NCI-H1105 treated with DMSO at 0.1 percent for 48 hours (cell line): ENCODE data around the gene CNRIP1.

Source experiments
- DNase-seq: peaks from one replicate; lab custom pipeline; 2025; lab: John Stamatoyannopoulos, UW

CNRIP1 gene

DNA sequence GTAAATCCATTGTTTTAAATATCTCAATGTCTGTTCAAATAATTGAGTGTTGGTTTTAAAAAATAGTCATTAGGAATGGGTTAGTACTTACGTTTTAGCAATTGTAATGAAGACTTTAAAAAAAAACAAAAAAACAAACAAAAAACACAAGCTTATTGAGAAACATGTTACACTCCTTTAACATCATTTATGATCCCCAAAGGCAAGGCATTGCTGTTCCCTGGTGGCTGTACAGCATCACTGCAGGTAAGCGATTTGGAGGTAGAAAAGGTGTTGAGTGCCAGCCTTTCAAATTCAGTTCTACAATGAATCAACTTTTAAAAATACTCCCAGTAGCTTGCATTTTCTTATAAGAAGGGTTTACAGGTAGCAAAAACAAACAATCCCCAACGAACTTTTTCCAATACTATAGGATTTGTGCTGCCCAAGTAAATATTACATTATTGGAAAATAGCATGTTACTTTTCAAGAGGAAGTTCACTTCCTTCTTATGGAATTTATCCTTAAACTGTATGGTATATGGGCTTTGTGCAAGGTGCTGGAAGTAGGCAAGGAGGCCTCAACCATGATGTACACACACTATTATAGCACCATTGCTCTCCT is 27.5 kb downstream of the CNRIP1 start:
- DNase-seq = peak; percentile 22

DNA sequence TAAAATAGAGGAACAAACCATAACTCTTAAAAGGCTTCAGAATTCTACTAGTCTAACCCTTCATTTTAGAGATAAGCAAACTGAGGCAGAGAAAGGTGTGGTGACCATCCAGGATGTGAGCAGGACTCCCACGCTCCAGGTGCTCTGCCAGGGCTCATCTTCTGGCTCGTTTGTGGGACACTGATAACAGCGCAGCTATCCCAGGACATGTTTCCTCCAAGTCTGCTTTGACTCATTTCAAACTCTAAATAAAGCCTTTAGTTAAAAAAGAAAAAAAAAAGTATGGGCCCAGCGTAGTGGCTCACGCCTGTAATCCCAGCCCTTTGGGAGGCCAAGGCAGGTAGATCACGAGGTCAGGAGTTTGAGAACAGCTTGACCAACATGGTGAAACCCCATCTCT is 28.4 kb downstream of the CNRIP1 start:
- DNase-seq = no peak

DNA sequence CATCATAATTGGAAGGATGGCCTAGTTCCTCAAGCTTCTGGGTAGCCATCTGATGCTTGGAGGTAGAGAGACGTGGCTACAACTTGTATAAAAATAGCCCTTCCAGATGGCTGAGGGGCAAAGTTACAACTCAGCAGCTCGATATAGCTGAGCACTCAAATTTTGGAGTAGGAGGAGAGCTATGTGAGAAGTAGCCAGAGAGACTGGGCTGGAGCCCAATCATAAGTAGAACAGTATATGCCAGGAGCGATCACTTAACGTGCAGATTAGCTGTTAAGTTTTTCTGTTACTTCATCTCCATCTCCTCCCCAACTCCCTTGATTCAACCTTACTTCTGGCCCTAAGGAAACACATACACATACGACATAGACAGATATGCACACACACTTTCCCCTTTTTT is 28.8 kb downstream of the CNRIP1 start:
- no peak for DNase-seq

DNA sequence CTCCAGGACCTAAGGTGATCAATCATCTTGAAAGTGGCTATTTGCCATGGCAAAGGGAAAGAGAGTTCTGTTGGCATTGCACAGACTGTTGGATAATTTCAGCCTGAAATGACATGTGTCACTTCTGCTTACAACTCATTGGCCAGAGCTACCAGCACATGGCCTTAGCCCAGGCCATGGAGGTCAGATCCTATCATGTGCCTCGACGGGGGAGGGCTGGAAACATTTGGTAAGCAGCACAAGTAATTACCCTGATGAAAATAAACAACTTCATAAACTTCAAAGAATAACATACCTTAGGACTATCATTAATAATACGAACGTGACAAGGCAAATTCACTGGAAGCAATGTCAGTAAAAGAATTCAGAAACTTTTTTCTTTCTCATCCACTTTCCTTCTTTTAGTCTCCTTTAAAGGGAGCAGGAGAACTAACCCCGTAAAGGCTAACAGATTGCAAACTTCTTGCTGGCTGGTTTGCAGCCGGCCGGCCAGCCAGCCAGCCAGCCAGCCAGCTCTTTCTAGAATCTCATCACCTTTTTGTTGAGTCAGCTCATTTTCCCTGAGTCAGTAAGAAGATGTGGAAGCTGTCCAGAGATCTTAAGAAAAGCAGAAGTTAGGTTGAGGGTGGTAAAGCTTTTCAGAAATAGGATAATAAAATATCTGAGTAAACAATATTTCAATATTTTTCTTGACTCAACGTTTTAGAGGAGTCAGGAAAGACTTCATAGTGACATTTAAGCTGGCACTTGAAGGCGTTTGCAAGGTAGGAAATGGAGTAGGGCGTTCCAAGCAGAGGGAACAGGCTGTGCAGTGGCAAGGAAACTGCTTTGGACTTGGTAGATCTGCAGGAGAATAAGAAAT is 31.9 kb downstream of the CNRIP1 start:
- DNase-seq = no peak

DNA sequence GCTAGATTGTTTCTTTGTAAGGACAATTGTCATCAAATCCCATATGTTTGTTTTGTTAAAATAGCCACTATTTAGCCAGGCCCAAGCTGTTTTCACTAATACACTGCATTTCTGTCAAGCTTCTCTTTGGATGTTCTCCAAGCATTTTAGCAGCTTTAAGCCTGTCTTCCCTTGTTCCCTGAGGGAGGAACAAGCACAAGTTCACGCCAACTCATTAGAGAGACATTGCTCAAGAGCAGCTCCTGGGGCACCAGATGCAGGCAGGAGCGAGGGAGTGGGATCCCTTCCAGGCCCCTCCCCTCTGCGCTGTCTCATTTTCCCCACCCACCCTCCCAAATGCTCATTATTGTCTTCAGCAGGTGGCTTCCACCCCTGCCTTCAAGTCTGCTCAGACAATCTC is 34.9 kb downstream of the CNRIP1 start:
- DNase-seq = peak; percentile 26

DNA sequence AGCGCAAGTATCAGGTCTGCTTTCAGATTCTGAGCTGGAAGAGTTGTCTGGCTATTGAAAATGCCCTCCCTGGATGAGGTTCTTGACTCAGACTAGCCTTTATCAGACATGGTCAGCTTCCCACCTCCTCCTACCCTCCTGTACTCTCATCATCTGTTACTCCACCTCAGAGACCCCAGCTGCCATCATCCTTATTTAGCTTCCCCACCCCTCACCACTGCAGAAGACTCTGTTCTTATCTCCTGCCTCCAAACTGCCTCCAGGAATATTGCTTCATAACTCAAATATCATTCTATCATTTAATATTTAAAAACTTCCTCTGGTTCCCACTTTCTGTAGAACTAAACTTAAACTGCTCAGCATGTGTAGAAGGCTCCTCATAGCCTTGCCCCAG is 36.3 kb downstream of the CNRIP1 start:
- no peak for DNase-seq

DNA sequence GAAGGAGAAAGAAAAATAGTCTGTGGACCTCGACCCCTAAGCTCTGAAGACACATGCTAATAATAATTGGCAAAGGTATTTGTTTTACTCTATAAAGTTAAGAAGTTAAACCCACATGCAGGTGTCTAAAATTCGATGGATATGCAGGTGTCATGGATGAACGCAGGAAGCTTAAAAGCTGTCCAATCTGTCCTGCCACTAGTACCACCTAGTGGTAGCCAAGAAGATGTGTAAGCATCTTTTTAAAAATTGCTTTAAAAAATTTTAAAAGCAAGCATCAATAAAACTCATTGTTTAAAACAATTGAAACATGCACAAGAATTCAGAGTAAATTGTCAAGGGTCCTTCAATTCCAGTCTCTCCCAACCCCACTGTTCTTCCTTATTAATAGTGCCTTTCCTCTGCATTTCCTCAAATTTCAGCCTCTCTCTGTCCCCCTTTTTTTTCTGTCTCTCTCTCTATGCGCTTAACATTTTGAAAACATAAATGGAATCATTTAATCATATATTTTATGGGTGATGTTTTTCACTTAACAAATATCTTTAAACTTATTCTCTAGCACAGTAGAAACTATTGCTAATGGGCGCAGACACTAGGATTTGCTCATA is 36.8 kb downstream of the CNRIP1 start:
- DNase-seq = peak; percentile 58

DNA sequence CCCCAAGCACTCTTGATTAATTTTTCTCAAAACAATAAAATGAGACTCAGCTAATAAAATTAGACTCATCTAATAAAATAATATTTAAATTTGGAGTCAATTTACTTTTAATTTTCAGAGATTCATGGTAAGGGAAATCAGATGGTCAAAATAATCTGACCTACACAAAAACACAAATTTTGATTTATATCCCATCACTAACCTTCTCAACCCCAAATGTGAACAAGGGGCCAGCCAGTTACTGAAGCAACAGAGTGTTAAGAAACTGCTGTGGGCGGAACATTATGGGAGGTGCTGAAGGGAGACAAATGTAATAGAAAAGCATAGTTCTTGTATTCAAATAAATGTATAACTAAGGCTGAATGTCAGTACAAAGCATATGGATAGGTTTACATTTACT is 39.0 kb downstream of the CNRIP1 start:
- no peak for DNase-seq

DNA sequence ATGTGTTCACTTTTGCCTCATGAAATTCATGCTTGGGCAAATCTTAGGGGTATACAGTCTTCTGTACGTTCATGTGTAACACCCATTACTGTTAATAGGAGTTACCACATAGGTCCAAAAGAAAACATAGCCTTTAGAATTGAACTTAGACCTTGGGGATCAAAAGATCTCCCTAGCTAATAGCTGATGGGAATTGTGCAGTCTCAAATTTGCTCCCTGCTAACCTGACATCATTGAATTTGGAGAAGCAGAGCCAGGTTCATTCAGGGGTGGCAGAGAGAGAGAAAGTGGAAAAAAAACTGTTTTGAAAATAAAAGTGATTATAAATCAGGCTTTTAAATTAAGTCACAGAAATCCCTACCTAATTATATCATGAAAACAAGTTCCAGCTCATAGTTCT is 39.4 kb downstream of the CNRIP1 start:
- DNase-seq = no peak

DNA sequence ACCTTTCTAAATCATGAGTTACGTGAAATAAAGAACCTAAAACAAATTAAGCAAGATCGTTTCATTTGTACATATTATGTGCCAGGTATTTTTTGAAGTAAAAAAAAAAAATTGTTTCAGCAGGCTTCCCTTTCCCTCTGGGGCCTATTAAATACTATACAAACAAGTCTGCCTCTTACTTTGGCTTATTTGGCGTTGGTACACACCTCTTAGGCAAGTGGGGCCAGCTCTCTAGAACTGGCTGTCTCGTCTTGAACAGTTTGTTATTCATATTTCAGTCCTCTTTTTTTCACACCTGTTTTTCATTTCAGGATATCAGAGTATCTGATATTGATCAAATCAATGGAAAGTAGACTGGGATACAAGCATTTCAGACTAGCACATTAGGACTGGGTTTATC is 40.1 kb downstream of the CNRIP1 start:
- peak; percentile 8 for DNase-seq

DNA sequence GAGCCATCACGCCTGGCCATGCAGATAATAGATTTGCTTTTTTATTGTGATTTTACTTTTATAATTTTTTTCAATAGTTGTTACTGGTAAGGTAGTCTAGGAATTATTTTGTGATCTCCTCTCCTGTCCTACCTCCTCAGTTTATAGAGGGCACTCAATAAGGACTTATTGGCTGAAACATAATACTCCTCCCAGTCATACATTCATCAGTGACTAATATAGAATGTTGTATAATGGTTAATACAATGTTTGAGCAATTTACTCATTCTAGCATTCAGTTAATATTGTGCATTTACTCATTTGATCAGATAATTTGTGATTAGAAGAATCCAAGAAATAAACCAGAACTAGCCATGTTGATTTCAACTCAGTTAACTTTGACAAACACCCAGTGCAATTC is 41.6 kb downstream of the CNRIP1 start:
- no peak for DNase-seq

DNA sequence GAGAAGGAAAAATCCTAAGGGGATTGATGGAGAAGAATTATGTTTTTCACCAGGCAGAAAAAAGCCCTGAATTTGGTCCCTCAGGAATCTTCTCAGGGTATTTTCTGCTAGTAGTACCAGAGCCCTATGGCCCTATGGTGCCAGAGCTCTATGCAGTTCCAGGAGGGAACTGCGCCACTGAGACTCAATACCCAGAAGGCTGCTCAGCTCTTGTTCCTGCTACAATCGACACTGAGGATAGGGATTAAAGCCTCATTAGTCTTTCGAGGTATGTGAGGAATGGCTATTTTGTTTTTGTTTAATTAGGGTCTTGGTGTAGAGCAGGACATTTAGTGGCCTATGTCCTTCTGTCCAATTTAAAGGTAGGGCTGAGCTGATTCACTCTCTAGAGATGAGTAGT is 45.7 kb downstream of the CNRIP1 start:
- no peak for DNase-seq

DNA sequence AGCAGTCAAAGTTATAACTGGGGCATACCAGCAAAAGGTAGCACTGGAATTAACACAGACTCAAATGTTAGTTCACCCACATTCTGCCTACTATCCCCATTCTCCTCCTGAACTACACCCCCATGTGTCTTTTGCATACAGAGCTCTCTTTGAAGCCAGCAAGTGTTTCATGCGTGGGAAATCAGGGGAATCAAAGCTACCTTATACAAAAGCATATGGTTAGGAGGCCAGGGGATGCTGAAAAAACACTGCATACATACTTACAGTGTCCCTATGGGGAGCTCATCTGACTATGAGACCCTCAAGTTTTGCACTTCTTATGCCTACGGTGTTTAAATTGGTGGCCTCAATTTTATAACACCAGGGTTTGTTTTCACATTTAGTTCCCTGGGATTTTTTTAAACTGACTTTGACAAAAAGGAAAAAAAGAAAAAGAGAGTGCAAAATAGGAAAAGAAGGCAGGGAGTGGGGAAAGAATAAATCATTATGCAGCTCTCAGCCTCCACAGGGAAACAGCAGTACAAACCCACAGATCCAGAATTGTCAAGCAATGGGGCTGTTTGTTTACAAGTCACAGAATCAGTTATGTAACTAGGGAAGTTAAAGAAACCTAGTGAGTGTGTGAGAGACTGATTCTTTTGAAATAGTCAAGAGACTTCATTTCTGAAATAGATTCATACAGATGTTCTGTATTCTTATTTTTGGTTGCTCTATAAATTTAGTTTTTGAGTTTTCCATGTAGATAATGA is 47.3 kb downstream of the CNRIP1 start:
- DNase-seq = no peak

DNA sequence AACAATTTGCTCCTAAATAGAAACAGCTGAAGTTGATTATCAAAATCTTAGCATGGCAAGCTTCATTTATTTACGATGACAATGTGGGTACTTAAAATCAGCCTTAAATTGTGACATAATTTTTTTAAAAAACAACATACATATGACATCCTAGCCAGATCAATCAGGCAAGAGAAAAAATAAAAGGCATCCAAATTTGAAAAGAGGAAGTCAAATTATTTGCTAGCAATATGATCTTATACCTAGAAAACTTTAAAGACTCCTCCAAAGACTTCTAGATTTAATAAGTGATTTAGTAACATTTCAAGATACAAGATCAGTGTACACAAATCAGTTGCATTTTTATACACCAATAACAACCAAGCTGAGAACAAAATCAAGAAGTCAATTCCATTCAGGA is 53.1 kb downstream of the CNRIP1 start:
- DNase-seq = no peak

DNA sequence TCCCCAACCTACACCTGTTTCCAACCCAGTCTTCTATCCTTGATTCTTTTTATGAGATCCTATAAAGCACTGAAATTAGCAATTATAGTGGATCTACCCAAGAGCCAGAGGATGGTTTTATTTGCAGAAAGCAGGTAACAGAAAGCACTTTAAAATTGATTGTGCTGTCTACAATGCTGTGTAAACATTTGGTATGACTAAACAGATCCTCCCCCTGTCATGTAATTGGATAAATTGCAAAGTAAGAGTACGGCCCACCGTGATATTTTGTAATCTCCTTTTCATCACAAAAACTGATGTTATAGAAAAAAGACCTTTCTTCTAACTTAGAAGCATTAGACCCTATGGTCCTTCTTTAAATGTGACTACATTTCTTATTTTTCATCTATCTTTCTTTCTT is 56.1 kb downstream of the CNRIP1 start:
- peak; percentile 2 for DNase-seq

DNA sequence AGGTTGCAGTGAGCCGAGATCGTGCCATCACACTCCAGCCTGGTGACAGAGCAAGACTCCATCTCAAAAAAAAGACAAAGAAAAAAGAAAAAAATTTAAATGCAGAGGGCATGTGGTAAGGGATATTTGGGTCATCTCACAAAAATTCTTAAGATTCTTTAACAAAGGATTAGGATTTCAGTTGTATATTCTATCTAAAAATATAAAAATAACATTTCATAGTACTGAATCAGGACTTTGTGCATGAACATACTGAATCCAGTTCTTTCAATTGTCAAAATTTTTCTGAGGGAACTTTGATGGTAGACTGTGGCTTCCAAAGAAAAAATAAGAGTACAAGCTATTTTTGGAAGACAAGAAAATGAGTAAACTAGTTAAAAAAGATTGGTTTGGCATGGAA is 60.9 kb downstream of the CNRIP1 start:
- DNase-seq = no peak

DNA sequence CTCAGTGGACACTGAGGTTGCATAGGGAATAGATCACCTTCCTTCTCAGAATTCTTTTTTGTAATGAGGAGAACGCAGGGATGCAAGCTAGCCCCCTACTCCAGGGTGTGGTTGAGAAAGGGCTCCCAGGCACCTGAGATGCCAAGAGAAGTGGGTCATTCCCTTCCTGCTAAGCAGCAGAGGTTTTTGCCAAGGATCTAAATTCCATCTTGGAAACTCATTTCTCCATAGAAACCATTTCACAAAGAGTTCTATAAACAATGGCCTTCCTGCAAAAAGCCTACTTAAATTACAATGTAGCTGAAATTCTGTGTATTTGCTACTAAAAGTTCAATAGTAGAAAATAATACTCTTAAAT is 63.7 kb downstream of the CNRIP1 start:
- DNase-seq = no peak

DNA sequence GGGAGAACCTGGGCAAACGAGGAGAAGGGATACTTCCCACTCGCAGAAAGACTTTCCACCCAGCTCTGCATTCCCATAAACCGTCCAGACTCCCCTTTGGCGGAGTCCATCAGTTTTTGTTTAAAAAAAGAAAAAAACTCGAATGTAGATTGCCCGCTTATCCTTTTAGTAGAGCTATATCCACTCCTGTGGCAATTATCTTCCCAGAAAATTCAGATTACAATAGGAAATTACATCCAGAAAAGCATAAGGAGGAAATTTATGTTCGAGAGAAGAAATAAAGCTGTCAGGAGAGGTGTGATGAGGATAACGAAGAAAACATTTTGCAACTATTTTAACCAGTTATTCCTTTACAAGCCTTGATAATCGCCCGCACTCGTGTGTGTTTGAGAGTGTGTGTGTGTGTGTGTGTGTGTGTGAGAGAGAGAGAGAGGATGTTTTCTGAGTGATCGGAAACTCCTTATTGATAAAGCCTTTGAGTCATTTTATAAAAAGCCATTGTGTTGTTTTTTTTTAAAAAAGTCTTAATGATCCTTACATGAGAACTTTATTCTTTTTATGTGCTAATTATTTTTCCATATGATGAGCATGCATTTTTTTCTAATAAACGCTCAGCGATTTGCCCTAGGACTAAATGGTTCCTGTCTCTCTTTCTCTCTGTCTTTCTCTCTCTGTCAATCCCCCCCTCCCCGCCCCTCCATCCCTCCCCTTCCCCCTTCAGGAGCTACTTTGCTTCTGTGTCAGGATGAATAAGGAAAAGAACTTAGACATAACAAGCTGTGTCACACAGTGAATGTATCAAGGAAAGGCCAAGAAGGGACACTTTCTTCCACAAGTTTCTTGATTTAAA is 66.3 kb downstream of the CNRIP1 start:
- DNase-seq = no peak

DNA sequence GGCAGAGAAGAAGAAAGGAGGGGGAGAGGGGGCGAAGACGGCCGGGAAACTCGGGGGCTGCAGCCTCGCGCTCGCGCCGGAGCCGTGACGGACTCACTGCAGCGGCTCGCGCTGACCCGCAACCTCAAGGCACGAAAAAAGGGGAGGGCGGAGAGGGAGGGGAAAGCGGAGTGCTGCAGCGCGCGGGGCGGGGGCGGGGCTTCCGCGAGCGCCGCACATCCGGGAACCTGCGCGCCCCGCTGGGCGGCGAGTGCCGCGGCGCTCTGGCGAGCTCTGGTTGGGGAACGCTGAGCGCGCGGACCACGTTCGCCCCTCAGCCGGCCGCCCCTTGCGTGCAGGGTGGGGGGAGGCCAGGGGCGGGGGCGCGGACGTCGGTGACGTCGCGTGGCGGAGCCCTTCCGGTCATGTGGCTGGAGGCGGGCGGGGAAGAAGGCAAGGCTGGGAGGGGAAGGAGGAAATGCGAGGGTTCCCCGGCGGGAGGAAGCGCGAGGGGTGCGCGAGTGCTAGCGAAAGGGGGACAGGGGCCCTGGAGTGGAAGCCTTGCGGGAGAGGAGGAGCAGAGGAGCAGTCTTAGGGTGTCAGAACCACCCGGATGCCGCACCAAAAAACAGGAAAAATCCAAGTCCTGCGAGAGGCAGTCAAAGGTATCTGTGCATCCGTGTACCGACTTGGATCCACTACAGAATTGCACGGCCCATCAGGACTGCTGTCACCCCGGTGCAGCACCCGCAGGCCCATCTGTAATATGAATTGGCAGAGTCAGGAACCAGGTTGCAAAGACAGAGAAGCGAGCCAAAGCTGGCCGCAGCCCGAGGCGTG is 67.1 kb downstream of the CNRIP1 start, which contains the start of gene PPP3R1:
Gene PPP3R1, minus strand, starts transcription at position 133 of the 819 bp plus-strand sequence. CDS start 405 bp downstream, outside the sequence.
- DNase-seq = peak; percentile 89

DNA sequence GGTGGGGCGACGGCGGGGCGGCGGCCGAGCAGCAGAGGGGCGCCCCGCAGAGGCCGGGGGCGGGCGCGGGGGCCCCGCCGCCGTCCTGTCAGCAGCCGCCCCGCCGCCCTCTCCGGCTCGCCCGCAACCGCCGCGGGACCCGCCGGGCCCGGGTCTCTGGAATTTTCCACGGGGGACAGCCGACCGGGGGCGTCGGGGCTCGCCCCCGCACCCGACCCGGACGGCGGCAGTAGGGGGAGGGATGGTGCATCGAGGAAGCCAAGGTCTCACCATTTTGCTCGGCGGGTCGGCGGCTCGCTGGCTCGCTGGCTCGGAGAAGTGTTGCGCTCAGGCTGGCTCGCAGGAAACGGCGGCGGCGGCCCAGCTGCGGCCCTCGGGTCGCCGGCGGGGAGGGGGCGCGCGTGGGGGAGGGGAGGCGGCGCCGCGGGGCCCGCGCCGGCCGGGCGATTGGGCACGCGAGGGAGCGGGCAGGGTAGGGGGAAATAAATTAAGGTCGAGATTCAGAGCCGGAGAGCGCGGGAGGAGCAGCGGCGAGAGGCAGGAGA is 67.8 kb downstream of the CNRIP1 start:
- no peak for DNase-seq
